HepG2 (cell line): ENCODE results near the gene PHLDB1. TPM values are rescaled to one million over a fixed set of nuclear protein-coding genes. Genes with fewer than 3 reads are reported as not detected.

Experiments used
- KDM2A ChIP-seq: sonication (generic); formaldehyde crosslinking; IDR thresholded peaks from 2 replicates; pipeline ENCODE4 v1.4.0; 2020; ENCODE audit warnings: low read depth, missing genetic modification reagents, borderline replicate concordance
- LCORL ChIP-seq, 2 experiments: fragments of 450-650 bp in 1 of 2; sonication (generic) in 1 of 2; formaldehyde crosslinking in 1 of 2; IDR thresholded peaks; 2 replicates each; pipeline versions ENCODE4 v1.5.0 to v1.6.1; 2017 to 2020; ENCODE audit warnings: antibody characterized with exemption in 1 of 2, missing genetic modification reagents in 1 of 2
- SP5 ChIP-seq: IDR thresholded peaks from 2 replicates; pipeline ENCODE4 v1.6.1; 2016; ENCODE audit warnings: low read depth, borderline replicate concordance
- ZNF18 ChIP-seq: sonication (generic); formaldehyde crosslinking; IDR thresholded peaks from 2 replicates; pipeline ENCODE4 v1.8.0; 2022; ENCODE audit warnings: mild to moderate bottlenecking, missing genetic modification reagents; ENCODE audit not compliant: insufficient replicate concordance
- ZNF720 ChIP-seq: sonication (generic); formaldehyde crosslinking; IDR thresholded peaks from 2 replicates; pipeline ENCODE4 v1.4.0; 2020; ENCODE audit warnings: missing genetic modification reagents
- microRNA-seq: library from miRNA; unstranded; fragments of <30 nt; microRNA quantifications from one replicate; pipeline ENCODE4, GENCODE V29; 2020
- polyA plus RNA-seq, 8 experiments: library from polyadenylated mRNA; depleted of rRNA in 3 of 8; stranded (reverse) in 7 of 8; unstranded in 1 of 8; fragments of >200 nt; fragmentation: Illumina TruSeq in 4 of 8; extraction: Trizol in 4 of 8; gene quantifications; 2 replicates each; pipeline versions ENCODE4 v1.2.1 to v1.2.3, GENCODE V29; 2011 to 2016; ENCODE audit warnings: low read depth in 4 of 8, missing spikeins in 1 of 8, mixed read lengths in 1 of 8; ENCODE audit not compliant: insufficient read depth in 1 of 8
- small RNA-seq, 3 experiments: library from RNA; depleted of rRNA; stranded (forward); fragments of <200 nt; gene quantifications; one replicate each; pipeline ENCODE3, GENCODE V24; 2012; ENCODE audit warnings: low read depth in 2 of 3, low replicate concordance in 1 of 3; ENCODE audit not compliant: insufficient read length in 3 of 3, insufficient read depth in 2 of 3
- total RNA-seq, 5 experiments: library from RNA; depleted of rRNA; stranded (reverse); fragments of >200 nt; fragmentation: Illumina TruSeq; extraction: Trizol; gene quantifications; 2 replicates each; pipeline ENCODE4 v1.2.3, GENCODE V29; 2016; ENCODE audit warnings: low read depth in 1 of 5

Gene PHLDB1
- total and polyA plus RNA-seq, 2 of the 13 experiments (the other 11 are each of a cell fraction or from before 2014, with no cell fraction given), result 13.8 to 14.2 TPM

- TF ChIP-seq LCORL (IDR thresholded peaks at IDR 0.05) (no peak), LCORL (CRISPR knock-in tag; IDR thresholded peaks at IDR 0.05) (no peak), KDM2A (CRISPR knock-in tag) (no peak), ZNF18 (CRISPR knock-in tag) (no peak), ZNF720 (no peak), SP5 (CRISPR knock-in tag) (no peak)
These were observed 99.1 kb downstream of the PHLDB1 start (continued) for GRCh38 chr11:118706546-118706825.

Small RNAs within 50 kb of the gene (microRNA-seq; reads per million reads assigned to microRNA genes)
- not detected for gene MIR6716

Small RNAs within 50 kb of the gene (small RNA-seq; reads per million reads assigned to genes)
- gene RNU6-1157P (0 reads per million in 3 experiments), gene RNU6-376P (0 reads per million in 3 experiments)

Other genes starting within 250 kb of the PHLDB1 start
- gene UBE4A, start 248.0 kb upstream of the PHLDB1 start, total RNA-seq (2016; rRNA removed; fragmentation: Illumina TruSeq; extraction: Trizol), result 24.8 and 32.7 TPM in 2 replicates
- gene UBE4A, start 248.0 kb upstream of the PHLDB1 start, polyA plus RNA-seq (2011; rRNA removed), result 14.7 and 15.1 TPM in 2 replicates
- 320 and 408 TPM in 2 replicates for gene ATP5MG, start 206.0 kb upstream of the PHLDB1 start, total RNA-seq (2016; rRNA removed; fragmentation: Illumina TruSeq; extraction: Trizol)
- 209 and 260 TPM in 2 replicates for gene ATP5MG, start 206.0 kb upstream of the PHLDB1 start, polyA plus RNA-seq (2011; rRNA removed)
- gene KMT2A, start 171.1 kb upstream of the PHLDB1 start, total RNA-seq (2016; rRNA removed; fragmentation: Illumina TruSeq; extraction: Trizol), result 20.0 and 26.2 TPM in 2 replicates
- 12.4 and 12.7 TPM in 2 replicates for gene KMT2A, start 171.1 kb upstream of the PHLDB1 start, polyA plus RNA-seq (2011; rRNA removed)
- 0.40 TPM in 1 of 2 replicates, not detected in the other for gene TTC36, start 80.1 kb upstream of the PHLDB1 start, total RNA-seq (2016; rRNA removed; fragmentation: Illumina TruSeq; extraction: Trizol)
- 0.13 TPM in 1 of 2 replicates, not detected in the other for gene TTC36, start 80.1 kb upstream of the PHLDB1 start, polyA plus RNA-seq (2011; rRNA removed)
- 4.5 and 7.5 TPM in 2 replicates for gene TMEM25, start 76.4 kb upstream of the PHLDB1 start, total RNA-seq (2016; rRNA removed; fragmentation: Illumina TruSeq; extraction: Trizol)
- 17.2 and 23.4 TPM in 2 replicates for gene TMEM25, start 76.4 kb upstream of the PHLDB1 start, polyA plus RNA-seq (2011; rRNA removed)
- gene IFT46, start 41.7 kb upstream of the PHLDB1 start, total RNA-seq (2016; rRNA removed; fragmentation: Illumina TruSeq; extraction: Trizol), result 15.4 and 23.9 TPM in 2 replicates
- gene IFT46, start 41.7 kb upstream of the PHLDB1 start, polyA plus RNA-seq (2011; rRNA removed), result 9.3 and 9.8 TPM in 2 replicates
- gene ARCN1, start 35.2 kb upstream of the PHLDB1 start, total RNA-seq (2016; rRNA removed; fragmentation: Illumina TruSeq; extraction: Trizol), result 148 and 215 TPM in 2 replicates
- 143 and 200 TPM in 2 replicates for gene ARCN1, start 35.2 kb upstream of the PHLDB1 start, polyA plus RNA-seq (2011; rRNA removed)
- gene TREH, start 72.0 kb downstream of the PHLDB1 start, total RNA-seq (2016; rRNA removed; fragmentation: Illumina TruSeq; extraction: Trizol), result 0.46 and 0.86 TPM in 2 replicates
- 0.50 and 0.53 TPM in 2 replicates for gene TREH, start 72.0 kb downstream of the PHLDB1 start, polyA plus RNA-seq (2011; rRNA removed)
- 59.2 and 163 TPM in 2 replicates for gene DDX6, start 183.5 kb downstream of the PHLDB1 start, total RNA-seq (2016; rRNA removed; fragmentation: Illumina TruSeq; extraction: Trizol)
- 20.9 and 21.1 TPM in 2 replicates for gene DDX6, start 183.5 kb downstream of the PHLDB1 start, polyA plus RNA-seq (2011; rRNA removed)